ENCODE data around the gene TSHB.
A peak's percentile ranks its signal among the peaks of the same experiment; 100 is the strongest.

TSHB gene

DNA sequence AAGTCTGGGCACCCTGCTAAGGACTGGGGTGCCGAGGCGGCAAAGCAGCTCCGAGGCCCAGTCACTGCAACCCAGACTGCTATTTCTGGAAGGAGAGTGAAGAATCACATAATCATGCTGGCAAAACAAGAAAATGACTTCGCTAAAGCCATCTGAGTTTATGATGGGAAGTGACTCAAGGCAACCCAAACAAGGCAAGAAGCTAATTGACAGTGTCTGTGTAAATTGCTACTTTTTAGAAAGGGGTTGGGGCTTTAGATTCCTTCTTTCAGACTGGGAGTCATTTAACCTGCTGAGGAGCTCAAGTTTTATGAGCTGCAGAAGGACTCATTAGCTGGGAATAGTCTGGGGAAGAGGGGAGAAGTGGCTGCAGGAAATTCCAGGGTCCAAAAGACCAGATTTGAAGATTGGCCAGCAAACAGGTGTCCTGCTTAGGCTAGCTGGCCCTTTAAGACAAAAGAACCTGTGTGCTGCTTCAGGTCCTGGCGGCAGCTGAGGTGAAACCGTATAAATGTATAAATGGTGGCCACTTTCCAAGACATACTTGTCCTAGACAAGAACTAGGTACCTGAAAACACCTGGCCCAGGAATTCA lies 28.1 kb downstream of the TSHB start:
- no peak for DNase-seq (ENCODE audit: low read depth)
- TF ChIP-seq, protein P1, sequence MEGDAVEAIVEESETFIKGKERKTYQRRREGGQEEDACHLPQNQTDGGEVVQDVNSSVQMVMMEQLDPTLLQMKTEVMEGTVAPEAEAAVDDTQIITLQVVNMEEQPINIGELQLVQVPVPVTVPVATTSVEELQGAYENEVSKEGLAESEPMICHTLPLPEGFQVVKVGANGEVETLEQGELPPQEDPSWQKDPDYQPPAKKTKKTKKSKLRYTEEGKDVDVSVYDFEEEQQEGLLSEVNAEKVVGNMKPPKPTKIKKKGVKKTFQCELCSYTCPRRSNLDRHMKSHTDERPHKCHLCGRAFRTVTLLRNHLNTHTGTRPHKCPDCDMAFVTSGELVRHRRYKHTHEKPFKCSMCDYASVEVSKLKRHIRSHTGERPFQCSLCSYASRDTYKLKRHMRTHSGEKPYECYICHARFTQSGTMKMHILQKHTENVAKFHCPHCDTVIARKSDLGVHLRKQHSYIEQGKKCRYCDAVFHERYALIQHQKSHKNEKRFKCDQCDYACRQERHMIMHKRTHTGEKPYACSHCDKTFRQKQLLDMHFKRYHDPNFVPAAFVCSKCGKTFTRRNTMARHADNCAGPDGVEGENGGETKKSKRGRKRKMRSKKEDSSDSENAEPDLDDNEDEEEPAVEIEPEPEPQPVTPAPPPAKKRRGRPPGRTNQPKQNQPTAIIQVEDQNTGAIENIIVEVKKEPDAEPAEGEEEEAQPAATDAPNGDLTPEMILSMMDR (conservative IDR thresholded peaks at IDR 0.05; ENCODE audit: low read length): no peak
- H3K4me3 ChIP-seq (ENCODE audit: low read length): no peak overlapping the region

DNA sequence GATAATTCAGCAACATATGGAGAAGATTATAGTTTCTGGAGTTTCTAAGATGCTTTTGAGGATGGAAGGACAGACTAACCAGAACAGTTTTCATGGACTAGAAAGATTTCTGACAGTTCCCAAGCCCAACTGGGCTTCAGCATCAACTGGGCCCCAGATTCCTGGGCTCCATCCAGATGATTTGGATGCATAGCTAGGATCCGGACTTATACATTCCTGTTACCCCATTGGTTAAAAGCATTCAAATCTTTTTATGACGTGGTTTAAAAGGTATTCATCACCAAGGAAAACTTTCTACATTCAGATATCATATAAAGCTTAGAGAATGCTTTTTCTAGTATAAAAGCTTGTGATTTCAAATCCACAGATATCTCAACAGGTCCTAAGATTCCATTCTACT lies 29.7 kb downstream of the TSHB start:
- peak; percentile 21 for DNase-seq (ENCODE audit: low read depth)
- TF ChIP-seq, protein P1 (conservative IDR thresholded peaks at IDR 0.05; ENCODE audit: low read length): no peak

DNA sequence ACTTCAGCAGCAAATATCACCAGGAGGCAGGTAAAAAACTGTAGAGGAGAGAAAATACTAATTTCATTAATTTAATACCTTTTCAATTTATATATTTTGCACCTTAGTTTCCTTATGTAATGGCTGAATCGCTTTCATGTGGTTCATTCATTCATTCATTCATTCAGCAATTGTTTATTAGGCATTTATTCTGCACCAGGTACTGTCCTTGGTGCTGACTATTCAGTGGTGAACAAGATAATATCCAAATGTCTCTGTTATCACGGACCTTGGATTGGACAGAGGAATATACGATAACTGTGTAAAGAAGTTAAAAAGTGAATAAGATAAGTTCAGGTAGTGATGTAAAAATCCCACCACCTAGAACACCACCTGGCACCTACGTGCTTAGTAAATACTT lies 30.9 kb downstream of the TSHB start:
- TF ChIP-seq, protein P1 (conservative IDR thresholded peaks at IDR 0.05; ENCODE audit: low read length): no peak
- DNase-seq (ENCODE audit: low read depth): no peak

More for the DNA sequence above, 29.7 kb downstream of the TSHB start:
- no peak overlapping the region for H3K4me3 ChIP-seq (ENCODE audit: low read length)

DNA sequence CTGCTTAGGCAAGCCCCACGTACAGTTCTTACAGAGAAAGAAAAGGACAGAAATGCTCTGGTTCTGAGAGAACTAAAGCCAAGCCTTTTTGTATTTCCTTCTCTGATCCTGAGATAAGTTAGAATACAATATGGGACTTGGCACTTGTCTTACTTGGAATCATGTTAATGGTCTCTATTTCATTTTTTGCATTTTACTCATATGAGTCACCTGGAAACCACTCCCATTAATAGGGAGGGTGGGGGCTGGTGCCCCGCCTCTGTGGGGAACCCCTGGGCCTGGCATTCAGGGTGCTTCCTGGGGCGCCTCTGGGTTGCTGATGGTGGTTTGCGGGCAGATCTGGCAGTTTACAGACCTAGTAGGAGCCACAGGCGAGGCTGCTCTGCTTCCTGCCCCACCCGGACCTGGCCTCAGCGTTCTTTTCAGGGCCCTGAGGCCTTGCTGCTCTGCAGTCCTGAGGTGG lies 32.9 kb downstream of the TSHB start:
- peak; percentile 25 for DNase-seq (ENCODE audit: low read depth)

More for the DNA sequence above, 30.9 kb downstream of the TSHB start:
- H3K4me3 ChIP-seq (ENCODE audit: low read length): no peak overlapping the region

DNA sequence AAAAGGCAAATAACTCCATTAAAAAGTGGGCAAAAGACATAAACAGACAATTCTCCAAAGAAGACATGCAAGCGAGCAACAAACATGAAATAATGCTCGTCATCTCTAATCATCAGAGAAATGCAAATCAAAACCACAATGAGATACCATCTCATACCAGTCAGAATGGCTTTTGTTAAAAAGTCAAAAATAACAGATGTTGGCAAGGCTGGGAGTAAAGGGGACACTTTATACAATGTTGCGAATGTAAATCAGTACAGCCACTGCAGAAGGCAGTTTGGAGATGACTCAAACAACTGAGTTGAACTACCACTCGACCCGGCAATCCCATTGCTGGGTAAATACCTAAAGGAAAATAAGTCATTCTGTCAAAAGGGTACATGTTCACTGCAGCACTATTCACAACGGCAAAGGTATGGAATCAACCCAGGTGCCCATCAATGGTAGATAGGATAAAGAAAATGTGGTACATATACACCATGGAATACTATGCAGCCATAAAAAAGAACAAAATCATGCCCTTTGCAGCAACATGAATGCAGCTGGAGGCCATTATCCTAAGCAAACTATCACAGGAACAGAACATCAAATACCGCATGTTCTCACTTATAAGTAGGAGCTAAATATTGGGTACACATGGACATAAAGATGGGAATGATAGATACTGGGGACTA lies 33.7 kb downstream of the TSHB start:
- DNase-seq (ENCODE audit: low read depth): no peak
- TF ChIP-seq, protein P1 (conservative IDR thresholded peaks at IDR 0.05; ENCODE audit: low read length): no peak
- no peak overlapping the region for H3K4me3 ChIP-seq (ENCODE audit: low read length)

More for the DNA sequence above, 32.9 kb downstream of the TSHB start:
- no peak overlapping the region for H3K4me3 ChIP-seq (ENCODE audit: low read length)
- TF ChIP-seq, protein P1 (conservative IDR thresholded peaks at IDR 0.05; ENCODE audit: low read length): no peak

DNA sequence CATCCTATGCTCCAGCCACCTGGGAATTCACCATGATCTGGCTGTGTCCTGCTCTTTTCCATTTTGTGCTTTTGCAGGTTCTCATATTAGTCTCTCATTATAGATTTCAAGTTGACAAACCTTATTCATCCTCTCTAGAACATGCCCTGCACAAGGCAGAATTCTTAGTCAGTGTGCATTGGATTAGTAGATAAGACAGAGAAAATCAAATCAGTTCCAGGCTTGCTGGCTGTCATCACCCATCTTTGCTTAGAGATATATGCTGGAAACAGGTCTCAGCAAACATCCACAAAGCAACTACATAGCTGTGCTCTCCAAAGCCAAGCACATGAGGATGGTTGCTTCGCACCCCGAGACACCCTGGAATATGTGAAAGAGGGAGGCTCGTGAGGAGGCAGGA lies 34.8 kb downstream of the TSHB start:
- H3K4me3 ChIP-seq (ENCODE audit: low read length): no peak overlapping the region
- TF ChIP-seq, protein P1 (conservative IDR thresholded peaks at IDR 0.05; ENCODE audit: low read length): no peak
- DNase-seq (ENCODE audit: low read depth): no peak

DNA sequence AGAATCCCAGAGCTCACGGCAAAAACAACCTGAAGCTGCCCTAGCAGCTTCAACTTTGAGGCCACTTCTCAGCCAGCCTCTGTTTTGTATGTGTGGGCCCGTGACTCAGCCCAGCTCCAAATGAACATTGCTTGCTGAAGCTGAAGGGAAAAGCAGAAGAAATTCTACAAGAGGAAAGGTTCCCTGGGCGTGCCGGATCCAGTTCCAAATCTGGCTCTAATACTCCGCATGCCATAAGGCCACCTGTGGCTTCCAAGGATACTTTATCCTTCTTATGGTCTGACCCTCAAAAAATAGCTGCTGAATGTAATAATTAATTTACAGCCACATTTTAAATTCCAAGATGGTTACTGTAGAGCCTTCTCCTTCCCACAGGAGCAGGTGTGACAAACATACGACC lies 35.4 kb downstream of the TSHB start:
- H3K4me3 ChIP-seq (ENCODE audit: low read length): no peak overlapping the region
- TF ChIP-seq, protein P1 (conservative IDR thresholded peaks at IDR 0.05; ENCODE audit: low read length): no peak
- no peak for DNase-seq (ENCODE audit: low read depth)
